ENCODE results near the gene LGR4. TPM values are rescaled to one million over a fixed set of nuclear protein-coding genes. Genes with fewer than 3 reads are reported as not detected.

Gene LGR4
- polyA plus RNA-seq, 4 donors, result 5.9 to 77.6 (median 15.3) TPM

- Histone ChIP-seq H3K36me3 (ENCODE audit: control insufficient read depth in 3 of 3, insufficient read depth in 2 of 3, low read depth in 1 of 3, low read length in 3 of 3) (peaks cover 3 to 14% (median 5%) of the 10 kb centered on the region in 3 donors), H3K4me1 (ENCODE audit: control insufficient read depth in 3 of 3, insufficient read depth in 2 of 3, low read depth in 1 of 3, low read length in 2 of 3) (peaks cover 0 to 15% (median 0%) of the 10 kb centered on the region in 3 donors), H3K9me3 (ENCODE audit: control insufficient read depth in 2 of 2, insufficient read depth in 1 of 2, low read depth in 1 of 2, low read length in 1 of 2) (no peaks in the 10 kb centered on the region), H3K27ac (ENCODE audit: low read depth in 1 of 3, low read length in 2 of 3) (peak overlapping the region in 1 of 3 donors; percentile 57), H3K27me3 (ENCODE audit: control insufficient read depth in 3 of 3, insufficient read depth in 3 of 3, low read length in 3 of 3) (no peaks in the 10 kb centered on the region), H3K4me3 (ENCODE audit: low read depth in 1 of 3, low read length in 3 of 3) (no peak overlapping the region)
- no peak for FAIRE-seq
- WGBS, 3 donors, result 18 to 53% (median 30%) methylated on average over 6 of the region's 6 CpGs
- peak; percentile 61 to 62 for DNase-seq
Measured at GRCh38 chr11:27373856-27374602, 98.6 kb downstream of the LGR4 start.

GRCh38 chr11:27373392-27373791 is 99.2 kb downstream of the LGR4 start:
- no peak overlapping the region for H3K4me3 ChIP-seq (ENCODE audit: low read depth in 1 of 3, low read length in 3 of 3)
- FAIRE-seq (no peak), DNase-seq (no peak)
- H3K27ac ChIP-seq (ENCODE audit: low read depth in 1 of 3, low read length in 2 of 3), result peak overlapping the region in 1 of 3 donors; percentile 57
- H3K9me3 ChIP-seq (ENCODE audit: control insufficient read depth in 2 of 2, insufficient read depth in 1 of 2, low read depth in 1 of 2, low read length in 1 of 2), result no peaks in the 10 kb centered on the region
- 56 to 74% (median 69%) methylated on average over 3 of the region's 3 CpGs for WGBS, 3 donors
- H3K36me3 ChIP-seq (ENCODE audit: control insufficient read depth in 3 of 3, insufficient read depth in 2 of 3, low read depth in 1 of 3, low read length in 3 of 3), result peaks cover 3 to 14% (median 9%) of the 10 kb centered on the region in 3 donors
- H3K4me1 ChIP-seq (ENCODE audit: control insufficient read depth in 3 of 3, insufficient read depth in 2 of 3, low read depth in 1 of 3, low read length in 2 of 3), result peaks cover 0 to 15% (median 0%) of the 10 kb centered on the region in 3 donors
- no peaks in the 10 kb centered on the region for H3K27me3 ChIP-seq (ENCODE audit: control insufficient read depth in 3 of 3, insufficient read depth in 3 of 3, low read length in 3 of 3)

GRCh38 chr11:27372164-27372563 is 100.4 kb downstream of the LGR4 start:
- Histone ChIP-seq H3K27me3 (ENCODE audit: control insufficient read depth in 3 of 3, insufficient read depth in 3 of 3, low read length in 3 of 3) (no peaks in the 10 kb centered on the region), H3K4me3 (ENCODE audit: low read depth in 1 of 3, low read length in 3 of 3) (no peak overlapping the region), H3K4me1 (ENCODE audit: control insufficient read depth in 3 of 3, insufficient read depth in 2 of 3, low read depth in 1 of 3, low read length in 2 of 3) (peaks cover 0 to 15% (median 0%) of the 10 kb centered on the region in 3 donors), H3K36me3 (ENCODE audit: control insufficient read depth in 3 of 3, insufficient read depth in 2 of 3, low read depth in 1 of 3, low read length in 3 of 3) (peaks cover 3 to 19% (median 9%) of the 10 kb centered on the region in 3 donors), H3K9me3 (ENCODE audit: control insufficient read depth in 2 of 2, insufficient read depth in 1 of 2, low read depth in 1 of 2, low read length in 1 of 2) (no peaks in the 10 kb centered on the region), H3K27ac (ENCODE audit: low read depth in 1 of 3, low read length in 2 of 3) (no peak overlapping the region)
- DNase-seq (no peak), FAIRE-seq (no peak)
- 26 to 65% (median 44%) methylated on average over 2 of the region's 2 CpGs for WGBS, 3 donors

GRCh38 chr11:27371489-27371888 is 101.1 kb downstream of the LGR4 start:
- Histone ChIP-seq H3K36me3 (ENCODE audit: control insufficient read depth in 3 of 3, insufficient read depth in 2 of 3, low read depth in 1 of 3, low read length in 3 of 3) (peaks cover 3 to 19% (median 6%) of the 10 kb centered on the region in 3 donors), H3K9me3 (ENCODE audit: control insufficient read depth in 2 of 2, insufficient read depth in 1 of 2, low read depth in 1 of 2, low read length in 1 of 2) (no peaks in the 10 kb centered on the region), H3K27ac (ENCODE audit: low read depth in 1 of 3, low read length in 2 of 3) (no peak overlapping the region), H3K4me3 (ENCODE audit: low read depth in 1 of 3, low read length in 3 of 3) (no peak overlapping the region), H3K27me3 (ENCODE audit: control insufficient read depth in 3 of 3, insufficient read depth in 3 of 3, low read length in 3 of 3) (no peaks in the 10 kb centered on the region), H3K4me1 (ENCODE audit: control insufficient read depth in 3 of 3, insufficient read depth in 2 of 3, low read depth in 1 of 3, low read length in 2 of 3) (peaks cover 0 to 15% (median 0%) of the 10 kb centered on the region in 3 donors)
- no peak for DNase-seq
- FAIRE-seq, result no peak

- WGBS, 3 donors, result 49 to 58% (median 50%) methylated on average over 2 of the region's 2 CpGs
- no peak overlapping the region for H3K27ac ChIP-seq (ENCODE audit: low read depth in 1 of 3, low read length in 2 of 3)
- DNase-seq, result peak in 1 of 2 donors; percentile 38
- peaks cover 0 to 15% (median 0%) of the 10 kb centered on the region in 3 donors for H3K4me1 ChIP-seq (ENCODE audit: control insufficient read depth in 3 of 3, insufficient read depth in 2 of 3, low read depth in 1 of 3, low read length in 2 of 3)
- H3K27me3 ChIP-seq (ENCODE audit: control insufficient read depth in 3 of 3, insufficient read depth in 3 of 3, low read length in 3 of 3), result no peaks in the 10 kb centered on the region
- H3K9me3 ChIP-seq (ENCODE audit: control insufficient read depth in 2 of 2, insufficient read depth in 1 of 2, low read depth in 1 of 2, low read length in 1 of 2), result no peaks in the 10 kb centered on the region
- H3K4me3 ChIP-seq (ENCODE audit: low read depth in 1 of 3, low read length in 3 of 3), result no peak overlapping the region
- peaks cover 3 to 19% (median 6%) of the 10 kb centered on the region in 3 donors for H3K36me3 ChIP-seq (ENCODE audit: control insufficient read depth in 3 of 3, insufficient read depth in 2 of 3, low read depth in 1 of 3, low read length in 3 of 3)
- FAIRE-seq, result no peak
Measured at GRCh38 chr11:27370374-27370773, 102.2 kb downstream of the LGR4 start.

- 66 to 82% (median 76%) methylated on average over 10 of the region's 10 CpGs for WGBS, 3 donors
- Histone ChIP-seq H3K36me3 (ENCODE audit: control insufficient read depth in 3 of 3, insufficient read depth in 2 of 3, low read depth in 1 of 3, low read length in 3 of 3) (peaks cover 3 to 17% (median 6%) of the 10 kb centered on the region in 3 donors), H3K4me3 (ENCODE audit: low read depth in 1 of 3, low read length in 3 of 3) (no peak overlapping the region), H3K4me1 (ENCODE audit: control insufficient read depth in 3 of 3, insufficient read depth in 2 of 3, low read depth in 1 of 3, low read length in 2 of 3) (peaks cover 0 to 16% (median 0%) of the 10 kb centered on the region in 3 donors), H3K9me3 (ENCODE audit: control insufficient read depth in 2 of 2, insufficient read depth in 1 of 2, low read depth in 1 of 2, low read length in 1 of 2) (no peaks in the 10 kb centered on the region), H3K27ac (ENCODE audit: low read depth in 1 of 3, low read length in 2 of 3) (no peak overlapping the region), H3K27me3 (ENCODE audit: control insufficient read depth in 3 of 3, insufficient read depth in 3 of 3, low read length in 3 of 3) (no peaks in the 10 kb centered on the region)
- DNase-seq (no peak), FAIRE-seq (no peak)
Measured at GRCh38 chr11:27367881-27368280, 104.7 kb downstream of the LGR4 start.

- Histone ChIP-seq H3K27me3 (ENCODE audit: control insufficient read depth in 3 of 3, insufficient read depth in 3 of 3, low read length in 3 of 3) (no peaks in the 10 kb centered on the region), H3K4me1 (ENCODE audit: control insufficient read depth in 3 of 3, insufficient read depth in 2 of 3, low read depth in 1 of 3, low read length in 2 of 3) (peaks cover 0 to 18% (median 4%) of the 10 kb centered on the region in 3 donors), H3K36me3 (ENCODE audit: control insufficient read depth in 3 of 3, insufficient read depth in 2 of 3, low read depth in 1 of 3, low read length in 3 of 3) (peaks cover 0 to 4% (median under 1%) of the 10 kb centered on the region in 3 donors), H3K27ac (ENCODE audit: low read depth in 1 of 3, low read length in 2 of 3) (peak overlapping the region; percentile 59 to 85 (median 71)), H3K9me3 (ENCODE audit: control insufficient read depth in 2 of 2, insufficient read depth in 1 of 2, low read depth in 1 of 2, low read length in 1 of 2) (no peaks in the 10 kb centered on the region), H3K4me3 (ENCODE audit: low read depth in 1 of 3, low read length in 3 of 3) (peak overlapping the region in 2 of 3 donors; percentile 78 to 84)
- DNase-seq, result no peak
- FAIRE-seq, result no peak
- WGBS, 3 donors, result 23 to 37% (median 29%) methylated on average over 13 of the region's 13 CpGs
Measured at GRCh38 chr11:27363576-27364117, 108.9 kb downstream of the LGR4 start.

GRCh38 chr11:27362749-27363575 is 109.6 kb downstream of the LGR4 start, which contains the start of gene CCDC34:
Gene CCDC34, minus strand, starts transcription at chr11:27363215. Its CDS starts 21 bp downstream, at chr11:27363194.
- DNase-seq (peak; percentile 97 to 98), FAIRE-seq (no peak)
- Histone ChIP-seq H3K27me3 (ENCODE audit: control insufficient read depth in 3 of 3, insufficient read depth in 3 of 3, low read length in 3 of 3) (no peaks in the 10 kb centered on the region), H3K9me3 (ENCODE audit: control insufficient read depth in 2 of 2, insufficient read depth in 1 of 2, low read depth in 1 of 2, low read length in 1 of 2) (no peaks in the 10 kb centered on the region), H3K27ac (ENCODE audit: low read depth in 1 of 3, low read length in 2 of 3) (peak within 1 kb of the TSS; percentile 59 to 85 (median 71)), H3K4me1 (ENCODE audit: control insufficient read depth in 3 of 3, insufficient read depth in 2 of 3, low read depth in 1 of 3, low read length in 2 of 3) (peaks cover 0 to 18% (median 4%) of the 10 kb centered on the region in 3 donors), H3K36me3 (ENCODE audit: control insufficient read depth in 3 of 3, insufficient read depth in 2 of 3, low read depth in 1 of 3, low read length in 3 of 3) (peaks cover 0 to 4% (median 0%) of the 10 kb centered on the region in 3 donors), H3K4me3 (ENCODE audit: low read depth in 1 of 3, low read length in 3 of 3) (peak within 1 kb of the TSS; percentile 78 to 84 (median 82))
- 0 to 1% (median 1%) methylated on average over 54 to 57 of the region's 57 CpGs for WGBS, 3 donors
